HG02759 (cell line): ENCODE data around the gene ACTN4.

Experiments used
- ATAC-seq: cut with Tn5 transposase; IDR thresholded peaks from one replicate; pipeline ENCODE4 v1.9.1; 2021; ENCODE audit warnings: mild to moderate bottlenecking, moderate library complexity; ENCODE audit not compliant: unreplicated experiment

ACTN4 gene

GRCh38 chr19:38721979-38722773 lies 74.7 kb downstream of the ACTN4 start:
- ATAC-seq = no peak

GRCh38 chr19:38722947-38723605 lies 75.6 kb downstream of the ACTN4 start:
- ATAC-seq = no peak

- no peak for ATAC-seq
Observed at GRCh38 chr19:38723606-38723965, 76.1 kb downstream of the ACTN4 start.

GRCh38 chr19:38723990-38724854 lies 76.8 kb downstream of the ACTN4 start:
- no peak for ATAC-seq

GRCh38 chr19:38725469-38726283 lies 78.2 kb downstream of the ACTN4 start:
- no peak for ATAC-seq

GRCh38 chr19:38726284-38726673 lies 78.8 kb downstream of the ACTN4 start:
- ATAC-seq = no peak

- no peak for ATAC-seq
Observed at GRCh38 chr19:38726761-38727301, 79.4 kb downstream of the ACTN4 start.

- ATAC-seq = no peak
Observed at GRCh38 chr19:38727306-38727867, 79.9 kb downstream of the ACTN4 start.

- no peak for ATAC-seq
Observed at GRCh38 chr19:38727868-38728660, 80.6 kb downstream of the ACTN4 start.

- no peak for ATAC-seq
Observed at GRCh38 chr19:38728752-38729541, 81.5 kb downstream of the ACTN4 start.

GRCh38 chr19:38729653-38730469 lies 82.4 kb downstream of the ACTN4 start:
- no peak for ATAC-seq

GRCh38 chr19:38730470-38730730 lies 83.0 kb downstream of the ACTN4 start:
- ATAC-seq = no peak

GRCh38 chr19:38730731-38731589 lies 83.5 kb downstream of the ACTN4 start:
- no peak for ATAC-seq

- no peak for ATAC-seq
Observed at GRCh38 chr19:38731654-38732301, 84.3 kb downstream of the ACTN4 start.

- no peak for ATAC-seq
Observed at GRCh38 chr19:38733241-38733492, 85.7 kb downstream of the ACTN4 start.

GRCh38 chr19:38733493-38734175 lies 86.2 kb downstream of the ACTN4 start:
- ATAC-seq = no peak

- ATAC-seq = no peak
Observed at GRCh38 chr19:38734176-38734425, 86.7 kb downstream of the ACTN4 start.
